Breast epithelium (tissue), 3 donors: ENCODE results near the gene TLCD3A.

ENCODE experiments used
- CTCF ChIP-seq, 3 donors: fragments of 450-650 bp; IDR thresholded peaks; one replicate each; pipeline ENCODE4 v1.5.1; 2016 to 2017; ENCODE audit warnings: antibody characterized with exemption in 3 of 3, mild to moderate bottlenecking in 3 of 3, moderate library complexity in 3 of 3
- POLR2AphosphoS5 ChIP-seq, 3 donors: sonication (generic); formaldehyde crosslinking; IDR thresholded peaks; one replicate each; pipeline ENCODE4 v1.6.1; 2017; ENCODE audit warnings: antibody characterized with exemption in 3 of 3

DNA sequence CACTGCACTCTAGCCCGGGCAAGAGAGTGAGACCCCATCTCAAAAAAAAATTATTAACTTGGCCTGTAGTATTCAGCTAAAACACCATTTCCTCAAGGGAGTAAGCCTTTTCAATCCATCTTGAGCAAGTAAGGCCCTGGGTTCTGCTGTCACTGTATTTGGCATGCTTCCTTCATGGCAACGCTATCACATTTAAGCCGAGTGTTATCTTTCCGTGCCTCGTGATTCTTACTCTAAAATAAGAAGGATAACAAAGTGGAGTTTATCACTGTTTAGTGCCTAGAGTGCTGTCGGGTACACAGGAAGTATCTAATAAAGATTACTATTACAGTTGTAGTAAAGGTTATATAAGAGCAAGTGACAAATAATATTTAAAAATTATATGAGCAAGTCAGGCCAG is 26.5 kb upstream of the TLCD3A start:
- TF ChIP-seq CTCF (IDR thresholded peaks at IDR 0.05) (no peak), POLR2AphosphoS5 (IDR thresholded peaks at IDR 0.05) (no peak)
